ENCODE measurements around the gene HSPA2.

The HSPA2 gene

GRCh38 chr14:64540208-64541202, at the start of gene HSPA2:
Gene HSPA2 (plus strand): TSS chr14:64540741. CDS start chr14:64540850, 109 bp downstream.
- TF ChIP-seq EZH2 (IDR thresholded peaks at IDR 0.05; ENCODE audit: borderline replicate concordance, low read length) (no peak), CTCF (IDR thresholded peaks at IDR 0.05; ENCODE audit: low read length) (peak; percentile 69)
- peak within 1 kb of the TSS; percentile 28 for H3K27ac ChIP-seq (ENCODE audit: low read depth, low read length, poor library complexity, severe bottlenecking)

GRCh38 chr14:64491637-64492036, 48.9 kb upstream of the HSPA2 start:
- Histone ChIP-seq H3K27ac (ENCODE audit: low read depth, low read length, poor library complexity, severe bottlenecking) (no peak overlapping the region), H3K36me3 (ENCODE audit: insufficient read depth, low read length) (peaks cover 62% of the 10 kb centered on the region), H2AFZ (ENCODE audit: low read length) (no peak overlapping the region), H3K79me2 (ENCODE audit: insufficient read depth, low read length) (peaks cover 1% of the 10 kb centered on the region), H3K4me1 (ENCODE audit: insufficient read depth, low read length, severe bottlenecking) (no peaks in the 10 kb centered on the region), H4K20me1 (ENCODE audit: insufficient read depth, low read length) (no peaks in the 10 kb centered on the region), H3K27me3 (ENCODE audit: insufficient read depth, low read length) (no peaks in the 10 kb centered on the region), H3F3A (ENCODE audit: insufficient read depth, low read length) (no peaks in the 10 kb centered on the region), H3K4me3 (ENCODE audit: low read depth, low read length, poor library complexity, severe bottlenecking) (no peak overlapping the region), H3K9ac (ENCODE audit: low read length) (no peak overlapping the region), H3K9me2 (ENCODE audit: low read depth, low read length) (no peaks in the 10 kb centered on the region), H3K9me3 (ENCODE audit: low read length) (no peaks in the 10 kb centered on the region), H3K4me2 (ENCODE audit: low read length) (no peak overlapping the region)
- TF ChIP-seq CTCF (IDR thresholded peaks at IDR 0.05; ENCODE audit: low read length) (no peak), EZH2 (IDR thresholded peaks at IDR 0.05; ENCODE audit: borderline replicate concordance, low read length) (no peak)

More at GRCh38 chr14:64540208-64541202, at the start of gene HSPA2:
- Histone ChIP-seq H3F3A (ENCODE audit: insufficient read depth, low read length) (no peaks in the 10 kb centered on the region), H3K4me1 (ENCODE audit: insufficient read depth, low read length, severe bottlenecking) (peaks cover 11% of the 10 kb centered on the region), H4K20me1 (ENCODE audit: insufficient read depth, low read length) (no peaks in the 10 kb centered on the region), H3K9me3 (ENCODE audit: low read length) (peaks cover 5% of the 10 kb centered on the region; the same call in 1 of the 2 replicates), H3K36me3 (ENCODE audit: insufficient read depth, low read length) (no peaks in the 10 kb centered on the region), H3K79me2 (ENCODE audit: insufficient read depth, low read length) (no peaks in the 10 kb centered on the region), H3K27me3 (ENCODE audit: insufficient read depth, low read length) (no peaks in the 10 kb centered on the region), H3K4me3 (ENCODE audit: low read depth, low read length, poor library complexity, severe bottlenecking) (peak within 1 kb of the TSS; percentile 78), H3K4me2 (ENCODE audit: low read length) (peak within 1 kb of the TSS; percentile 80), H2AFZ (ENCODE audit: low read length) (peak within 1 kb of the TSS; percentile 95), H3K9me2 (ENCODE audit: low read depth, low read length) (no peaks in the 10 kb centered on the region), H3K9ac (ENCODE audit: low read length) (peak within 1 kb of the TSS; percentile 77)

- Histone ChIP-seq H3K4me3 (ENCODE audit: low read depth, low read length, poor library complexity, severe bottlenecking) (no peak overlapping the region), H3K36me3 (ENCODE audit: insufficient read depth, low read length) (peaks cover 56% of the 10 kb centered on the region), H3K4me2 (ENCODE audit: low read length) (no peak overlapping the region), H3K4me1 (ENCODE audit: insufficient read depth, low read length, severe bottlenecking) (peaks cover 5% of the 10 kb centered on the region), H3K9me2 (ENCODE audit: low read depth, low read length) (no peaks in the 10 kb centered on the region), H3K27me3 (ENCODE audit: insufficient read depth, low read length) (no peaks in the 10 kb centered on the region), H2AFZ (ENCODE audit: low read length) (no peak overlapping the region), H3K9ac (ENCODE audit: low read length) (no peak overlapping the region), H3K27ac (ENCODE audit: low read depth, low read length, poor library complexity, severe bottlenecking) (no peak overlapping the region), H3K79me2 (ENCODE audit: insufficient read depth, low read length) (peaks cover 15% of the 10 kb centered on the region), H3K9me3 (ENCODE audit: low read length) (no peaks in the 10 kb centered on the region), H3F3A (ENCODE audit: insufficient read depth, low read length) (no peaks in the 10 kb centered on the region), H4K20me1 (ENCODE audit: insufficient read depth, low read length) (no peaks in the 10 kb centered on the region)
- no peak for TF ChIP-seq EZH2 (IDR thresholded peaks at IDR 0.05; ENCODE audit: borderline replicate concordance, low read length)
- no peak for TF ChIP-seq CTCF (IDR thresholded peaks at IDR 0.05; ENCODE audit: low read length)
Observed at GRCh38 chr14:64493455-64493854, 47.1 kb upstream of the HSPA2 start.
